GM19043 (cell line): ENCODE data around the gene VTCN1.

Source experiments
- ATAC-seq: cut with Tn5 transposase; IDR thresholded peaks from one replicate; pipeline ENCODE4 v1.9.1; 2021; ENCODE audit warnings: low read depth; ENCODE audit not compliant: unreplicated experiment

The VTCN1 gene

GRCh38 chr1:117210386-117210785 lies 341 bp downstream of the VTCN1 start:
- ATAC-seq = no peak

- no peak for ATAC-seq
These were observed 1.6 kb downstream of the VTCN1 start for GRCh38 chr1:117209094-117209493.

- no peak for ATAC-seq
These were observed 2.1 kb downstream of the VTCN1 start for GRCh38 chr1:117208580-117208979.

GRCh38 chr1:117205368-117205767 lies 5.4 kb downstream of the VTCN1 start:
- ATAC-seq = no peak

GRCh38 chr1:117201808-117202207 lies 8.9 kb downstream of the VTCN1 start:
- ATAC-seq = no peak

GRCh38 chr1:117198097-117198496 lies 12.6 kb downstream of the VTCN1 start:
- ATAC-seq = no peak

- no peak for ATAC-seq
These were observed 21.0 kb downstream of the VTCN1 start for GRCh38 chr1:117189726-117190125.

- no peak for ATAC-seq
These were observed 21.8 kb downstream of the VTCN1 start for GRCh38 chr1:117188816-117189437.

- ATAC-seq = no peak
These were observed 22.4 kb downstream of the VTCN1 start for GRCh38 chr1:117188170-117188815.

- ATAC-seq = no peak
These were observed 27.6 kb downstream of the VTCN1 start for GRCh38 chr1:117183112-117183511.

- no peak for ATAC-seq
These were observed 28.4 kb downstream of the VTCN1 start for GRCh38 chr1:117182319-117182718.

GRCh38 chr1:117181630-117182041 lies 29.1 kb downstream of the VTCN1 start:
- ATAC-seq = no peak

GRCh38 chr1:117180147-117180967 lies 30.4 kb downstream of the VTCN1 start:
- ATAC-seq = no peak

GRCh38 chr1:117179471-117179870 lies 31.3 kb downstream of the VTCN1 start:
- ATAC-seq = no peak

- ATAC-seq = no peak
These were observed 32.0 kb downstream of the VTCN1 start for GRCh38 chr1:117178756-117179155.

- no peak for ATAC-seq
These were observed 33.4 kb downstream of the VTCN1 start for GRCh38 chr1:117177376-117177775.

GRCh38 chr1:117176579-117176978 lies 34.1 kb downstream of the VTCN1 start:
- no peak for ATAC-seq

- no peak for ATAC-seq
These were observed 35.9 kb downstream of the VTCN1 start for GRCh38 chr1:117174851-117175250.

- ATAC-seq = no peak
These were observed 37.0 kb downstream of the VTCN1 start for GRCh38 chr1:117173691-117174090.

GRCh38 chr1:117173006-117173405 lies 37.7 kb downstream of the VTCN1 start:
- no peak for ATAC-seq

- no peak for ATAC-seq
These were observed 38.7 kb downstream of the VTCN1 start for GRCh38 chr1:117171900-117172511.
